GM21723 (cell line): ENCODE measurements around the gene FARP2.
"Not testable (repeated sequence)": the region's sequence is repeated elsewhere in the genome, so short reads cannot be mapped to it uniquely, and the experiment has no call there.

ENCODE experiments used
- ATAC-seq: cut with Tn5 transposase; IDR thresholded peaks from one replicate; pipeline ENCODE4 v1.9.1; 2021; ENCODE audit warnings: mild to moderate bottlenecking, moderate library complexity; ENCODE audit not compliant: unreplicated experiment

The FARP2 gene

DNA sequence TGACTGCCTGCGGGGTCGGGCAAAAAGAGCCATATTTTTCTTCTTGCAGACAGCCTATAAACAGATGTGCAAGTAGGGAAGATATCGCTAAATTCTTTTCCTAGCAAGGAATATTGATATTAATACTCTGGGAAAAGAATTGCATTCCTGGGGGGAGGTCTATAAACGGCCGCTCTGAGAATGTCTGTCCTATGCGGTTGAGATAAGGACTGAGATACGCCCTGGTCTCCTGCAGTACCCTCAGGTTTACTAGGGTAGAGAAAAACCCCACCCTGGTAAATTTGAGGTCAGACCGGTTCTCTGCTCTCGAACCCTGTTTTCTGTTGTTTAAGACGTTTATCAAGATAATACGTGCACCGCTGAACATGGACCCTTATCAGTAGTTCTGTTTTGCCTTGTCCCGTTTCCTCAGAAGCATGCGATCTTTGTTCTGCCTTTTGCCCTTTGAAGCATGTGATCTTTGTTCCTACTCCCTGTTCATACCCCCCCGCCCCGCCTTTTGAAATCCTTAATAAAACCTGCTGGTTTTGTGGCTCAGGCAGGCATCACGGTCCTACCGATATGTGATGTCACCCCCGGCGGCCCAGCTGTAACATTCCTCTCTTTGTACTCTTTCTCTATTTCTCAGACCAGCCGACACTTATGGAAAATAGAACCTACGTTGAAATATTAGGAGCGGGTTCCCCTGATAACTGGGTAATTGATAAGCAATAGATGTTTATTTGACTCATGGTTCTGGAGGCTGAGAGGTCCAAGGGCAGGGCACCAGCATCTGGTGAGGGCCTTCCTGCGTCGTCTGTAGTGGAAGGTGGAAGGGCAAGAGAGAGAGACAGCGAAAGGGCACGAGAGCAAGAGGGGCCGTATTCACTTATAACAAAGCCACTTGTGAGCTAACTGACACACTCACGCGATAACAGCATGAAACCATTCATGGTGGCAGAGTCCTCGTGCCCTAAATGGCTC is 170.0 kb downstream of the FARP2 start:
- ATAC-seq: not testable (repeated sequence)

GRCh38 chr2:241530571-241530970 is 174.5 kb downstream of the FARP2 start:
- ATAC-seq: no peak

DNA sequence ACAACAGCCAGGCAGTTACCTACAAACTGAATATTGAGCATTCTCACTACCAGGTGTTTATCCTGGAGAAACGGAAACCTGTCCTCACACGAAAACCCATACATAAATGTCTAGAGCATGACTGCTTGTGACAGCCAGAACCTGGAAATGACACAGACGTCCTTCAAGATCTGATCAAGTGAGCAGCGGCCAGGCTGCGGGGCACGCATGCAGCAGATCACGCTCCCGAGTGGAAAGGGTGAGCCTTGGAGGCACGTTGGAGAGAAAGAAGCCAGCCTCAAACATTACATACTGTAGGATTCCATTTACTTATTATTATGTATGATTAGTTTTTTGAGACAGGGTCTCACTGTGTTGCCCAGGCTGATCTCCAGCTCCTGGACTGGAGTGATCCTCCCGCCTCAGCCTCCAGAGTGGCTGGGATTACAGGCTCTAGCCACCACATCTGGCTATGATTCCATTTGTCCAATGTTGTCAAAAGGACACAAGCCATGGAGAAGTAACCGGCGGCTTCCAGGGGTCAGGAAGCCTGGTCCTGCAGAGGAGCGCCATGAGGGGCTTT is 175.2 kb downstream of the FARP2 start:
- ATAC-seq: no peak

GRCh38 chr2:241532168-241532567 is 176.1 kb downstream of the FARP2 start:
- no peak for ATAC-seq

GRCh38 chr2:241532733-241533601 is 176.9 kb downstream of the FARP2 start:
- no peak for ATAC-seq

- ATAC-seq: no peak
Observed at GRCh38 chr2:241534293-241534692, 178.2 kb downstream of the FARP2 start.

- no peak for ATAC-seq
Observed at GRCh38 chr2:241534701-241535375, 178.8 kb downstream of the FARP2 start.

- ATAC-seq: no peak
Observed at GRCh38 chr2:241535871-241536655, 180.0 kb downstream of the FARP2 start.

DNA sequence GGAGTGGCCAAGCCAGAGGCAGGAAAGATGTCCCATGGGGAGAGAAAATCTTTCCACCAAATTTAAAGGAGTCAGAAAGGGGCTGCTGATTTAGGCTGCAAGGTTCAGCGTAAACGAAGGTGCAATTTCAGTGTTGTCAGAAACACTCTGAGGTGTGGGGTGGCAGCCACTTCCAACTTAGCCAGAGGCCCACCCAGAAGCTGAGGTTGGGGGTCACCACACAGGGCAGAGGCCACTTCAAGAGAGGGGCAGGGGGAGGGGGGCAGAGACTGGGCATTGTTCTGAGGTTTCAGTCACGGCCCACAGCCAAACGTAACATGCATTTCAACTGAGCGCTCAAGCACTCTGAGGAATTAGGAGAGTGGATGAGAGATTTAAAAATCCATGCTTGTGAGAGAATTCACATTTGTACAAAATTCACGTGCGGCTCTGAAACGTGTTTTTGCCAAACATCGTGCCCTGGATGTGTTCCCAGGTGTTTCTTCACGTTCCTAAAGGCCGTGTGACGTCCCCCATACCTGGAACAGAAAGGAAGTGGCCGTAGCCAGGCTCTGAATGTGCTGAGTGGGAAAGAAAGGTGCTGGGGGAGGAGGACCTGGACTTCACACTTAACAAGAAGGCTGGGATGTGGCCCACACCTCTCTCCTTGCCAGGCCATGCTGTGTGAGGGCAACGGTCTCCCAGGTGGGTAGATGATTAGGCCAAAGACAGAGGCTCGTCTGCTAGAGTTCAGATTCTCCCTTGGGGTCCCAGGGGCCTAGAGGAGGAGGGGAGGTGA is 182.9 kb downstream of the FARP2 start:
- no peak for ATAC-seq

DNA sequence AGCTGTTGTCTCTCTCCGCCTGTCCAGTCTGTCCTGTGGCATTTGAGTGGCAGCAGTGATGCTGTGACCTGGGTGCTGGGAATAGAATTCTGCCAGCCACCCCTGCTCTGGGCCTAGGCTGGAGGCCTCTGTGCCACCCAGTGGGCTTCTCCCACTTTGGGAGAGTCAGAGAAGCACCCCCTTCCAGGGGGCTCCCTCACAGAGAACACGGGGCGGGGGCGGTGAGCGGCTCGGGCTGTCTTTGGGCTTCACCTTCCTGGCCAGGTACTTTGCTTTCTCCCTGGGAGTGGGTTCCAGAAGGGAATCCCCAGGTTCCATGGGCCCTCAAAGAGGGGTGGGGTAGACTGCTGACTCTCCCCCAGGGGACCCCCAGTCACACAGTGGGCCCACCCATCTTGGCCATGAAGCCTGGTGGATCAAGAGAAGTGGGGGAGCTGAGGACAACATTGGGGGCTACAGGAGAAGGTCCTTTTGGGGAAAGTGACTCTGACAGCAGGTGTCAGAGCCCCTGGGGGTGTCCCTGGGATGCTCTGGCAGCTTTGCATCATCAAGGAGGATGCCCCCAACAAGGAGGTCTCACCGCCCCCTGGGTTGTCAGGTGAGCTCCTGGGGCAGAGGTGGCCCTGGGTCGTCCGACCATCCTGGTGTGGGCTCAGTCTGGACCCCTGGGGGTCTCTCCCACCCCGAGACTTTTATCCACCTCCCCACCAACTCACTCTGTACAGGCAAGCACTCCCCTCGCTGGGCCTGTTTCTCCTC is 183.7 kb downstream of the FARP2 start:
- ATAC-seq: no peak

DNA sequence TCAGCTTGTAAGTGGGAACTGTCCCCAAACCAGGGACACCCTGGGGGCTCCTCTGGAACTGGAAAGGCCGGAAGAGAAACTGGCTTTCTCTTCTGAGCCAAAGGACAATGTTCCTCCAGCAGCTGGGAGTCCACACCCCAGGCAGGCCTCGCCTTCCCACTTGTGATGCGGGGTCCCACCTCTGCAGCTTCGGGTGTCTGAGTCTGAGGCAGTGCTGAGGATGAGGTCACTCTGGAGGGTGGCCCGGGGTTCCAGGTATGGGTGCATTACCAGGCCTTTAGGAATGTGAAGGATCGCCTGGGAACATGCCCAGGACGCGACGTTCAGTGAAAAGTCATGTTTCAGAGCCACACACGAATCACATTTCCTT is 184.3 kb downstream of the FARP2 start:
- ATAC-seq: no peak

DNA sequence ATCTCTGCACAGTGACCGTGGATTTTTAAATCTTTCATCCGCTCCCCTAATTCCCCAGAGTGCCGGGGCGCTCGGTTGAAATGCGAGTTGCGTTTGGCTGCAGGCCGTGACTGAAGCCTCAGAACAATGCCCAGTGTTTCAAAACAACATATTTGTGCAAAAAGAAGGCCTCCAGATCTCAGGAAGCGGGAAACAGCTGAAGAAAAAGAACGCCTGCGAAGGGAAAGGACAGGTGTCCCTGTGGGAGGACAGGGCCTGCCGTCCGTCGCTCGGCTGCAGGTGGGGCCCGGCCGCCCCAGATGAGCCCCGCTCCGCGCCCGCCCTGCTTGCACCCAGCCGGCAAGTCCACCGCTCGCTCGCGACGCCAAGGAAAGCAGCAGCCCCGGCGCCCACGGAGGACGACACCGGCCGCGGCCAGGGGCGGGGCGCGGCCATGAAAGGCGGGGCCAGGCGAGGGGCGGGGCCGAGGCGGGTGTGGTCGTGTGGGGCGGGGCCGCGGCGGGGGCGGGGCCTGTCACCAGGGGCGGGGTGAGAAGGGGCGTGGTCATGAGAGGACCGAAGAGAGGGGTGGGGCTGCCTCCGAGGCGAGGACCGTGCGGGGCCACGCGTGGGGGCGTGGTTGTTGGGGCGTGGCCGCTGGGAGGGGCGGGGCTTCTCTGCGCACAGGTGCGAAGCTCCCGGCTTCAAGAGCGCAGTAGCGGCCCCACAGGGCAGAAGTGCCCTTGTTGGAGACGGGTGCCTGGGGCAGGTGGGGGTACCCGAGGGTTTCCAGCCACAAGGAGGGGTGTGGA is 184.9 kb downstream of the FARP2 start:
- ATAC-seq: no peak

GRCh38 chr2:241541564-241542277 is 185.6 kb downstream of the FARP2 start:
- ATAC-seq: no peak

- ATAC-seq: no peak
Observed at GRCh38 chr2:241542278-241542605, 186.2 kb downstream of the FARP2 start.
